GM18951 (cell line): ENCODE data around the gene KCNN1.
A peak's percentile ranks its signal among the peaks of the same experiment; 100 is the strongest.

Experiments used
- POLR2A ChIP-seq: IDR thresholded peaks from 4 replicates; pipeline ENCODE4 v1.6.1; 2011; ENCODE audit warnings: mild to moderate bottlenecking; ENCODE audit not compliant: insufficient read length, insufficient read depth; ENCODE audit errors: extremely low read depth
- in situ Hi-C: fragments of 300-500 bp; cut with MboI; formaldehyde crosslinking; loops from one replicate; pipeline ENCODE4 v1.12.0; 2022; ENCODE audit warnings: low sequenced_read_pairs, mixed read lengths, inconsistent platforms; ENCODE audit not compliant: unreplicated experiment

The KCNN1 gene

DNA sequence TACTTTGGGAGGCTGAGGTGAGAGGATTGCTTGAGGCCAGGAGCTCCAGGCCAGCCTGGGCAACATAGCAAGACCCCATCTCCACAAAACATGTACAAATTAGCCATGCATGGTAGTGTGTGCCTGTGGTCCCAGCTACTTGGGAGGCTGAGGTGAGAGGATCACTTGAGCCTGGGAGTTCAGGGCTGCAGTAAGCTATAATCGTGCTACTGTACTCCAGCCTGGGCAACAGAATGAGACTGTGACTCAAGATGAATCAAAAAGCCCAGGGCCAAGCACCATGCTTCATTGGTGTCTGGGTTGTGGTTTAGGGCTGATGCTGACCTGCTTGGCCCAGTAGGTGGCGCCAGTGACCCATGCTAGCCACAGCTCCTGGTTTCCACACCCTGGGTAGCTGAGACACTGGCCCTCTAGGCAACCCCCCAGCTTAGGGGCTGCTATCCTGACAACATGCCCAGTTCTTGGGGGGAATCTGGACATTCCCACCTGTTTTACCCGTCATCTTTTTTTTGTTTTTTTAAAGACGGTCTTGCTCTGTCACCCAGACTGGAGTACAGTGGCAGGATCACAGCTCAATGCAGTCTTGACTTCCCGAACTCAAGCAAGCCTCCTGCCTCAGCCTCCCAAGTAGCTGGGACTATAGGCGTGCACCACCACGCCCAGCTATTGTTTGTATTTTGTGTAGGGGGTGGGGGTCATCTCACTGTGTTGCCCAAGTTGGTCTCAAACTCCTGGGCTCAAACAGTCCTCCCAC, 28.6 kb upstream of the KCNN1 start:
- in situ Hi-C loops: loop anchor here (5.0 to 25.0 kb wide), 2 partner anchors 64 to 124 kb away; no protein-coding TSS in a partner anchor
- TF ChIP-seq POLR2A: no peak

- in situ Hi-C loops: loop anchor here (25.0 kb wide), 1 partner anchor 120 kb away; no protein-coding TSS in a partner anchor
- no peak for TF ChIP-seq POLR2A
Measured at GRCh38 chr19:17942181-17942580, 24.7 kb upstream of the KCNN1 start.

- in situ Hi-C loops: loop anchor here (25.0 kb wide), 1 partner anchor 120 kb away; no protein-coding TSS in a partner anchor
- TF ChIP-seq POLR2A: no peak
Measured at GRCh38 chr19:17942582-17943273, 24.2 kb upstream of the KCNN1 start.

GRCh38 chr19:17943274-17944221, 23.4 kb upstream of the KCNN1 start:
- in situ Hi-C loops: loop anchor here (25.0 kb wide), 1 partner anchor 119 kb away; no protein-coding TSS in a partner anchor
- no peak for TF ChIP-seq POLR2A

DNA sequence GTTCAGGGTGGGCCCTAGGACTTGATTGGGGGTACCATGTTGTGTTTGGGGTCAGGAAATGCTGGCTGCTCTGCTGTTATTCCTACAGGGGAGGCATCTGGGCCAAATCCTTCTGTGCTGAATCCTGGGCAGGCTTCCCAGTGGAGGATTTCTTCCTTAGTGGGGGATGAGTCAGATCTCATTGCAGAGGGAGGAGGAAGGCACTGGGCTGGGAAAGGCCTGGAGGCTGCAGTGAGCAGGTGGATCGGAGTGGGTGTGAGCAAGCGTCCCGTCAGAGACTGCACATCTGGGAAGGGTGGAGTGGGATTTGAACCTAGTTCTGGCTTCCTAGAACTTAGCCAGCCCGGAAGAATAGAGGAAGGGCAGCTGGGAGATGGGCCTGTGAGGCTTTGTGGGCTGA, 22.6 kb upstream of the KCNN1 start:
- in situ Hi-C loops: loop anchor here (25.0 kb wide), 1 partner anchor 118 kb away; no protein-coding TSS in a partner anchor
- TF ChIP-seq POLR2A: no peak

- peak; percentile 14 for TF ChIP-seq POLR2A
- in situ Hi-C loops: loop anchor here (25.0 kb wide), 1 partner anchor 115 kb away; no protein-coding TSS in a partner anchor
Measured at GRCh38 chr19:17946965-17947784, 19.7 kb upstream of the KCNN1 start.

DNA sequence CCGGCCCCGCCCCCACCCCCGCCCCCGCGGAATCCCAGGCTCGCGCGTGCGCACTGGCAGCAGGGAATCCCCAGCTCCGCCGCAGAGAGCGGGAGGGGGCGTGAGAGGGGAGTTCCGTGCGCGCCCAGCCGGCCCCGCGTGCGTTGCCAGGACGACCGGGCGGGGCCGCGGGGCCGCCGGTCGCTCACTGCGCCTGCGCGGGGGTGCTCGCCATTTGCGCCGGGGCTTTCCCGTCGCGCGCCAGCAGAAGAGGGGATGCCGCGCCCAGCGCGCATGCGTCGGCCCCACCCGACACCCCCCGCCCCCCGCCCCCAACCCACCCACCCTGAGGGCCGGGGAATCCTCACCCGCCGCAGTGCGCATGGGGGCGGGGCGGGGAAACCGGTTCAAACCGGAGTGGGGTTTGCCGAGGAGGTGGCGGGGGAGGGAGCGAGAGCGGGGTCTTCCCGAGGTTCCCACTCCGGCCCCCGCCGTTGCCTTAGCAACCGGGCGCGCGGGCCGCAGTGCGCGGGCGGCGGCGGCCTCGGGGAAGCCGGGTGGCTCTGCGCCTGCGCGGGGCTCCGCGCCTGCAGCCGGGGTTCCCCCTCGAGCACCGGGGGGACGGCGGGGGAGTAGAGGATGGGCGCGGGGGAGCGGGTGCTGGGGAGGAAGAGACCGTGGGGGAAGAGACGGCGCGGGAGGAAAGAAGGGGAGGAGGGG, 18.9 kb upstream of the KCNN1 start:
- TF ChIP-seq POLR2A: peak; percentile 12
- in situ Hi-C loops: loop anchor here (25.0 kb wide), 1 partner anchor 114 kb away; no protein-coding TSS in a partner anchor

DNA sequence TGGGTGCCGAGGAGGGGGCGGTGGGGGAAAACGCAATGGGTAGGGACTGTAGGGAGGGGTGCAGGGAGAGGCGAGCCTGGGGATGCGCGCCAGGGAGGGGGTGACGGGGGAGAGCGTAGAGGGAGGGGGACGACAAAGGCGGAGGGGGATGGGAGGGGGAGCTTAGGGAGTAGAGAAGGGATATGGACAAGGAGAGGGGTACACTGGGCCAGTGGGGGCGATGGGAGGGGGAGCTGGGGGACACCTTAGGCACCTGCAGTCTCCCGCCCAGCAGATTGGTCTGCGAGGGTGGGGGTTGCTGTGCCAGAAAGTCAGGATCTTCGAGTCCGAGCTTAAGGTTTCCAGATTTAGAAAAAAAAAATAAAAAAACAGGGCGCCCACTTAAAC, 18.4 kb upstream of the KCNN1 start:
- in situ Hi-C loops: loop anchor here (25.0 kb wide), 1 partner anchor 114 kb away; no protein-coding TSS in a partner anchor
- TF ChIP-seq POLR2A: no peak

- no peak for TF ChIP-seq POLR2A
- in situ Hi-C loops: loop anchor here (25.0 kb wide), 1 partner anchor 113 kb away; no protein-coding TSS in a partner anchor
Measured at GRCh38 chr19:17948931-17949930, 17.7 kb upstream of the KCNN1 start.

DNA sequence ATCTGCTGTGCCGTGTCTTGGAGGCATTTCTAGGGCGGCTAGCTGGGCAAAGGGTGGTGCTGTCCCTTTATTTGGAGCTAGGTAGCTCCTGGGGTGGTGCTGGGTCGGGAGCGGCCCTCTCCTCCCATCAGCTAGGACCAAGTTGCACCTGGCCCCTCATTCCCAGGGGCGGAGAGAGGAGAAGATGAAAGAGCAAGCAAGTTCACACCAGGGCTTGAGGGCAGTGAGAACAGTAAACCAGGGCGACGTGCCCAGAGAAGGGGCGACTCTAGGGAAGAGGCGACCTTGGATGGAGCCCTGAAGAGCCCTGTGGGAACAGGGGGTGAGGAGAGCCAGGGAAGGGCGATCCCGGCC, 17.0 kb upstream of the KCNN1 start:
- in situ Hi-C loops: loop anchor here (25.0 kb wide), 1 partner anchor 112 kb away; no protein-coding TSS in a partner anchor
- no peak for TF ChIP-seq POLR2A
